DOHH2 (cell line): ENCODE results near the gene TCF3.

ENCODE experiments used
- EZH2phosphoT487 ChIP-seq: fragments of 200-600 bp; sonication (generic); IDR thresholded peaks from 2 replicates; pipeline ENCODE4 v1.6.1; 2017; ENCODE audit warnings: borderline replicate concordance, mild to moderate bottlenecking, antibody characterized with exemption, low read length, moderate library complexity, mixed read lengths
- TF ChIP-seq, protein P1 (sequence below): fragments of 200-600 bp; sonication (generic); IDR thresholded peaks from one replicate; pipeline ENCODE4 v1.5.1; 2014; ENCODE audit warnings: antibody characterized with exemption, mild to moderate bottlenecking, low read depth, low read length; ENCODE audit not compliant: poor library complexity, severe bottlenecking

DNA sequence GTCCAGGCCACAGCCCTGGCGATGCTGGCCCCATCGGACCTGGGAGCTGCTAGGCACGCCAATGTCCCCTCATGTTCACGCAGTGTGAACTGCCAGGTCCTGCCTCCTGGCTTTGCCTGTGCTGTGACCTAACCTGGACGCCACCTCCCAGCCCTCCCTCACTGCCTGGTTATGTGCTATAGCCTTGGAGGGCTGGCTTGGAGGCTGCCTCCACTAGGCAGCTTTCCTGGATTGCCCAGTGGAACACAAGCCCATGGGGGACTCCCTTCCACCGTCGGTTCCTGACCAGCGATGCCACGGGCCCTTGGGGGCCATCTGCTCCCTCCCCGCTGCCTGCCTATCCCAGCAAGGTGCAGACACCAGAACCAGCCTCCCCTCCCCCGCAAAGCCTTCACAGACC lies 31.9 kb downstream of the TCF3 start:
- TF ChIP-seq, protein P1, sequence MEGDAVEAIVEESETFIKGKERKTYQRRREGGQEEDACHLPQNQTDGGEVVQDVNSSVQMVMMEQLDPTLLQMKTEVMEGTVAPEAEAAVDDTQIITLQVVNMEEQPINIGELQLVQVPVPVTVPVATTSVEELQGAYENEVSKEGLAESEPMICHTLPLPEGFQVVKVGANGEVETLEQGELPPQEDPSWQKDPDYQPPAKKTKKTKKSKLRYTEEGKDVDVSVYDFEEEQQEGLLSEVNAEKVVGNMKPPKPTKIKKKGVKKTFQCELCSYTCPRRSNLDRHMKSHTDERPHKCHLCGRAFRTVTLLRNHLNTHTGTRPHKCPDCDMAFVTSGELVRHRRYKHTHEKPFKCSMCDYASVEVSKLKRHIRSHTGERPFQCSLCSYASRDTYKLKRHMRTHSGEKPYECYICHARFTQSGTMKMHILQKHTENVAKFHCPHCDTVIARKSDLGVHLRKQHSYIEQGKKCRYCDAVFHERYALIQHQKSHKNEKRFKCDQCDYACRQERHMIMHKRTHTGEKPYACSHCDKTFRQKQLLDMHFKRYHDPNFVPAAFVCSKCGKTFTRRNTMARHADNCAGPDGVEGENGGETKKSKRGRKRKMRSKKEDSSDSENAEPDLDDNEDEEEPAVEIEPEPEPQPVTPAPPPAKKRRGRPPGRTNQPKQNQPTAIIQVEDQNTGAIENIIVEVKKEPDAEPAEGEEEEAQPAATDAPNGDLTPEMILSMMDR: no peak
- no peak for TF ChIP-seq EZH2phosphoT487
